SU-DHL-6 (cell line): ENCODE results near the gene PPFIBP1.

Experiments used
- H2AFZ ChIP-seq: fragments of 200-600 bp; sonication (generic); 2 replicates; pipeline ENCODE4 v1.6.1; 2014; ENCODE audit warnings: low read depth, mild to moderate bottlenecking, moderate library complexity, mixed read lengths, antibody characterized with exemption, low read length; ENCODE audit not compliant: severe bottlenecking
- H3F3A ChIP-seq: fragments of 200-600 bp; shearing (Covaris generic); 2 replicates; pipeline ENCODE4 v1.6.0; 2016; ENCODE audit warnings: antibody characterized with exemption, mild to moderate bottlenecking; ENCODE audit not compliant: insufficient read depth
- H3K27ac ChIP-seq: fragments of 200-600 bp; sonication (generic); 2 replicates; pipeline ENCODE4 v1.5.1; 2016; ENCODE audit warnings: low read depth, mild to moderate bottlenecking, low read length, moderate library complexity, mixed read lengths
- H3K27me3 ChIP-seq: fragments of 200-600 bp; sonication (generic), shearing (Covaris generic); 2 replicates; pipeline ENCODE4 v1.6.0; 2014; ENCODE audit warnings: mild to moderate bottlenecking, low read length
- H3K36me3 ChIP-seq: fragments of 200-600 bp; sonication (generic); 2 replicates; pipeline ENCODE4 v1.6.1; 2014; ENCODE audit warnings: mild to moderate bottlenecking, low read length, mixed read lengths
- H3K4me2 ChIP-seq: fragments of 300-600, 200-600 bp; shearing (Covaris generic), sonication (generic); 2 replicates; pipeline ENCODE4 v1.6.0; 2014; ENCODE audit warnings: low read length, low read depth, mild to moderate bottlenecking; ENCODE audit not compliant: poor library complexity, severe bottlenecking
- H3K4me3 ChIP-seq: fragments of 200-600 bp; sonication (generic); 2 replicates; pipeline ENCODE4 v1.5.1; 2014; ENCODE audit warnings: antibody characterized with exemption, low read length, mild to moderate bottlenecking, mixed read lengths; ENCODE audit not compliant: insufficient read depth, poor library complexity, severe bottlenecking
- H3K79me2 ChIP-seq: fragments of 200-600 bp; sonication (generic); 2 replicates; pipeline ENCODE4 v1.6.1; 2014; ENCODE audit warnings: mild to moderate bottlenecking, low read length, moderate library complexity; ENCODE audit not compliant: insufficient read depth
- H3K9ac ChIP-seq: fragments of 200-600 bp; sonication (generic); 2 replicates; pipeline ENCODE4 v1.7.0; 2014; ENCODE audit warnings: mild to moderate bottlenecking, low read length
- H3K9me2 ChIP-seq: fragments of 200-600 bp; sonication (generic); replicated peaks from 2 replicates; pipeline ENCODE4 v1.6.1; 2014; ENCODE audit warnings: low read length; ENCODE audit not compliant: insufficient read depth
- H3K9me3 ChIP-seq: fragments of 200-600 bp; sonication (generic); 2 replicates; pipeline ENCODE4 v1.6.1; 2014; ENCODE audit warnings: low read length, mixed read lengths; ENCODE audit not compliant: insufficient read depth
- H4K20me1 ChIP-seq: fragments of 200-600 bp; sonication (generic); 2 replicates; pipeline ENCODE4 v1.6.1; 2014; ENCODE audit warnings: low read depth, mild to moderate bottlenecking, antibody characterized with exemption, low read length, moderate library complexity, mixed read lengths
- EZH2phosphoT487 ChIP-seq: fragments of 200-600 bp; sonication (generic), shearing (Covaris generic); conservative IDR thresholded peaks from 2 replicates; pipeline ENCODE4 v1.6.1; 2018; ENCODE audit warnings: mild to moderate bottlenecking, antibody characterized with exemption, low read length, moderate library complexity, mixed read lengths
- TF ChIP-seq, protein P1 (sequence below): fragments of 200-600 bp; sonication (generic); IDR thresholded peaks from one replicate; pipeline ENCODE4 v1.5.1; 2017; ENCODE audit warnings: antibody characterized with exemption, mild to moderate bottlenecking, low read length, moderate library complexity; ENCODE audit not compliant: insufficient read depth, poor library complexity, severe bottlenecking

PPFIBP1 gene

GRCh38 chr12:27723212-27723611, 199.2 kb downstream of the PPFIBP1 start:
- Histone ChIP-seq H3K27me3 (no peaks in the 10 kb centered on the region), H3K36me3 (peaks cover 30% of the 10 kb centered on the region; the same call in 1 of the 2 replicates), H3K4me3 (no peak overlapping the region), H3K4me2 (no peak overlapping the region), H3K79me2 (no peaks in the 10 kb centered on the region), H3K27ac (no peak overlapping the region), H4K20me1 (no peaks in the 10 kb centered on the region), H3K9ac (no peak overlapping the region), H3F3A (peaks cover 10% of the 10 kb centered on the region; the same call in 1 of the 2 replicates), H2AFZ (no peak overlapping the region), H3K9me2 (no peaks in the 10 kb centered on the region), H3K9me3 (no peaks in the 10 kb centered on the region)
- no peak for TF ChIP-seq EZH2phosphoT487
- TF ChIP-seq, protein P1, sequence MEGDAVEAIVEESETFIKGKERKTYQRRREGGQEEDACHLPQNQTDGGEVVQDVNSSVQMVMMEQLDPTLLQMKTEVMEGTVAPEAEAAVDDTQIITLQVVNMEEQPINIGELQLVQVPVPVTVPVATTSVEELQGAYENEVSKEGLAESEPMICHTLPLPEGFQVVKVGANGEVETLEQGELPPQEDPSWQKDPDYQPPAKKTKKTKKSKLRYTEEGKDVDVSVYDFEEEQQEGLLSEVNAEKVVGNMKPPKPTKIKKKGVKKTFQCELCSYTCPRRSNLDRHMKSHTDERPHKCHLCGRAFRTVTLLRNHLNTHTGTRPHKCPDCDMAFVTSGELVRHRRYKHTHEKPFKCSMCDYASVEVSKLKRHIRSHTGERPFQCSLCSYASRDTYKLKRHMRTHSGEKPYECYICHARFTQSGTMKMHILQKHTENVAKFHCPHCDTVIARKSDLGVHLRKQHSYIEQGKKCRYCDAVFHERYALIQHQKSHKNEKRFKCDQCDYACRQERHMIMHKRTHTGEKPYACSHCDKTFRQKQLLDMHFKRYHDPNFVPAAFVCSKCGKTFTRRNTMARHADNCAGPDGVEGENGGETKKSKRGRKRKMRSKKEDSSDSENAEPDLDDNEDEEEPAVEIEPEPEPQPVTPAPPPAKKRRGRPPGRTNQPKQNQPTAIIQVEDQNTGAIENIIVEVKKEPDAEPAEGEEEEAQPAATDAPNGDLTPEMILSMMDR, result no peak

GRCh38 chr12:27730097-27730588, 206.1 kb downstream of the PPFIBP1 start:
- peaks cover 21% of the 10 kb centered on the region; the same call in 1 of the 2 replicates for H3K36me3 ChIP-seq
- no peak for TF ChIP-seq EZH2phosphoT487
- TF ChIP-seq, protein P1, result no peak
- H3K27me3 ChIP-seq, result no peaks in the 10 kb centered on the region
- no peaks in the 10 kb centered on the region for H3K79me2 ChIP-seq
- no peaks in the 10 kb centered on the region for H3K9me3 ChIP-seq
- no peaks in the 10 kb centered on the region for H3K9me2 ChIP-seq
- no peak overlapping the region for H3K9ac ChIP-seq
- no peaks in the 10 kb centered on the region for H4K20me1 ChIP-seq
- no peak overlapping the region for H2AFZ ChIP-seq
- no peak overlapping the region for H3K4me2 ChIP-seq
- no peak overlapping the region for H3K4me3 ChIP-seq
- peaks cover 11% of the 10 kb centered on the region; the same call in 1 of the 2 replicates for H3F3A ChIP-seq
- no peak overlapping the region for H3K27ac ChIP-seq

DNA sequence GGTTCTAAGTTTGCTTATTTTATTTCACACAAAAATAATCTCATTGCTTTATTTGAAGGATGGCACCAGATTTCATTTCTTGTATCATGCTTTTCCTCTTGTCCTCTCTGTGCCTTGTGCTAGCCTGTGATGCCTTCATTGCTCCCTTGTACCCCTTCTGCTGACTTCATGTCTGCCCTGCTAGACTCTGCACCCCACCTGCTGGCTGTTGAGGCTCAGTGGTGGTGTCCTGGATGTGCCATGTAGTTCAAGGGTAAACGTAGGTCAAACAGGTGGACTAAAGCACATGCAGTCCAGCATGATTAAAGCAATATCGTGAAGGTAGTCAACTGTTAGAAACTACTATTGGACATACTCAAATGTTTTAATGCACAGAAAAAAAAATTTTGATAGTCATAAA, 208.3 kb downstream of the PPFIBP1 start:
- Histone ChIP-seq H3K4me2 (no peak overlapping the region), H3K9ac (no peak overlapping the region), H3K27ac (no peak overlapping the region), H2AFZ (no peak overlapping the region), H3K4me3 (no peak overlapping the region), H3K9me2 (no peaks in the 10 kb centered on the region), H4K20me1 (no peaks in the 10 kb centered on the region), H3K36me3 (peaks cover 31% of the 10 kb centered on the region), H3F3A (peaks cover 11% of the 10 kb centered on the region; the same call in 1 of the 2 replicates), H3K79me2 (no peaks in the 10 kb centered on the region), H3K9me3 (no peaks in the 10 kb centered on the region), H3K27me3 (no peaks in the 10 kb centered on the region)
- TF ChIP-seq EZH2phosphoT487, result no peak
- TF ChIP-seq, protein P1, result no peak
